ENCODE results near the gene TET2. TPM values are rescaled to one million over a fixed set of nuclear protein-coding genes. Genes with fewer than 3 reads are reported as not detected.

The TET2 gene
- total RNA-seq: 10 to 100 TPM; 17.3 to 19.6 TPM
- long read RNA-seq, partial matches to known transcripts: 6 of 7 reads
- long read RNA-seq, other reads (novel, unspliced or antisense): 1 of 7 reads

DNA sequence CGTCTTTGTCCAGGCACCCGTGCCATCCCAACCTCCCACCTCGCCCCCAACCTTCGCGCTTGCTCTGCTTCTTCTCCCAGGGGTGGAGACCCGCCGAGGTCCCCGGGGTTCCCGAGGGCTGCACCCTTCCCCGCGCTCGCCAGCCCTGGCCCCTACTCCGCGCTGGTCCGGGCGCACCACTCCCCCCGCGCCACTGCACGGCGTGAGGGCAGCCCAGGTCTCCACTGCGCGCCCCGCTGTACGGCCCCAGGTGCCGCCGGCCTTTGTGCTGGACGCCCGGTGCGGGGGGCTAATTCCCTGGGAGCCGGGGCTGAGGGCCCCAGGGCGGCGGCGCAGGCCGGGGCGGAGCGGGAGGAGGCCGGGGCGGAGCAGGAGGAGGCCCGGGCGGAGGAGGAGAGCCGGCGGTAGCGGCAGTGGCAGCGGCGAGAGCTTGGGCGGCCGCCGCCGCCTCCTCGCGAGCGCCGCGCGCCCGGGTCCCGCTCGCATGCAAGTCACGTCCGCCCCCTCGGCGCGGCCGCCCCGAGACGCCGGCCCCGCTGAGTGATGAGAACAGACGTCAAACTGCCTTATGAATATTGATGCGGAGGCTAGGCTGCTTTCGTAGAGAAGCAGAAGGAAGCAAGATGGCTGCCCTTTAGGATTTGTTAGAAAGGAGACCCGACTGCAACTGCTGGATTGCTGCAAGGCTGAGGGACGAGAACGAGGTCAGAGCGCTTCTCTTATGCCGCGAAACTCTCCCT is at the start of gene TET2:
Gene TET2 (plus strand): TSS at position 601 of the 740 bp plus-strand sequence. CDS start 87,067 bp downstream, outside the sequence.
- intact Hi-C loops (cut with DNase I): loop anchor here in 1 of 2 donors (10.0 kb wide), 1 partner anchor 98 kb away; no protein-coding TSS in a partner anchor
- peak; percentile 84 for DNase-seq
- ATAC-seq: peak; percentile 89 to 91

DNA sequence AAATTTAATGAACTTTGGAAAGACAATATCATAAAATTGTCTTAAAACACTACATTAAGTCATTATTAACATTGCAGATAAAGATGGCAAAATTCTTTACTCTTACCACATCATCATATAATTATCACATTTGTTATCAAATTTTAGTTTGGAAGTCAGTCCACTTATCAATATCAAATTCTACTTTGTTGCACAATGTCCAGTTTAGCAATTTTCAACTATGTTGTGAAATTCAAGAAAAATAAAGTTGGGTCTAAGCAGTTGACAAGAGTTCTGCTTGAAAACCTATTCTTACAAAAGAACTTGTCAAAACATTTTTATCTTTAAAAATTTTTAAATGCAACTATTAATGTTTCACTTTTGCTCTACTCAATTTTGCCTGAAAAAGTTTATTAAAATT is 44.7 kb upstream of the TET2 start:
- intact Hi-C loops (cut with DNase I): no loop called here
- ATAC-seq (no peak), DNase-seq (no peak)

DNA sequence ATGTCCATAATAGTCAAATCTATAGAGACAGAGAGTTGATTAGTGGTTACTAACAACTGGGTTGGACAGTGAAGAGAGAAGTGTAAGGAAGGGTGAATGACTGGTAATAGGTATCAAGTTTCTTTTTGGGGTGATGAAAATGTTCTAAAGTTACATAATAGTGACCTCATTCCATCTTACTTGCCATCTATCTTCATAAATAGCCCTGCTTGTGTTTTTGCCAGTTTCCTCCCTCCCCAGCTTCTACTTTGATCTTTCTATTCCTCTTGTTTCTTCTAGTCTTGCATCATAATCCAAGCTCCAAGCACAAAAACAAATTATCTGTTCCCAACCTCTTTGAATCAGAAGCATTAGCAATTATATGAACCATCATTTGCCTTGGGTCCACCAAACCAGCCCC is 40.2 kb upstream of the TET2 start:
- ATAC-seq: peak in 1 of 2 donors; percentile 34
- intact Hi-C loops (cut with DNase I): no loop called here
- no peak for DNase-seq

DNA sequence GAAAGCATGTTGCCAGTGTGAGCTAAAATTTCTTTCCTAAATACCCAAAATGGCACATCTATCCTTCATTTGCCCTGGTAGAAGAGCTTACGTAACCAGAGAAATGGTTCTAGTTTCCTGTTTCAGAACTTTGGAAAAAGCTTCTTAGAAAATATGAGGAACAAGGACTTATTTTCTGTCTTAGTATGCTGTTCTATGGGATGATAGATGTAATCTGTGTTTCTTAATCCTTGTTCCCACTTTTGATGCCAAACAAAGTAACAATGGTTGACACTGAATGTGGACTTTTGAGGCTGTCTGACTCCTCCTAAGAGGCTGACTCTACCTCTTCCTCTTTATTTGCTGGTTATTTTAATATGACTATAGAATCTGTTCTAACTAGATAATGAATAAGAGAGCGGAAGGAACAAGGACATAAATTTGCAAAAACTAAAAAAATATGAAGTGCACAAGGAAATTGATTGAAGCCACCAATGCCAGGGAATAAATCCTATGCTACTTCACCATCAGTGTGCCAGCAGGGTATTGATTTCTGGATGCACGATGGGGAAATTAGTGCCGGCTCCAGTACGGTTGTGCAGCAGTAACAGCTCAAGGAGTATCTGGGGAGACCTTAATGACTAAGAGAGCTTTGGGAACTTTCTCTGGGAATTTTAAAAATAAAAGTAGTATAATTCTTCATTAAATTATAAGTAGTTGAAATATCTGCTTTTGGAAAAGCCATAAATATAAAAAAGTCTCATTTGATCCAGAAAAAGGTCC is 39.4 kb upstream of the TET2 start:
- intact Hi-C loops (cut with DNase I): no loop called here
- DNase-seq (no peak), ATAC-seq (peak in 1 of 2 donors; percentile 70)

DNA sequence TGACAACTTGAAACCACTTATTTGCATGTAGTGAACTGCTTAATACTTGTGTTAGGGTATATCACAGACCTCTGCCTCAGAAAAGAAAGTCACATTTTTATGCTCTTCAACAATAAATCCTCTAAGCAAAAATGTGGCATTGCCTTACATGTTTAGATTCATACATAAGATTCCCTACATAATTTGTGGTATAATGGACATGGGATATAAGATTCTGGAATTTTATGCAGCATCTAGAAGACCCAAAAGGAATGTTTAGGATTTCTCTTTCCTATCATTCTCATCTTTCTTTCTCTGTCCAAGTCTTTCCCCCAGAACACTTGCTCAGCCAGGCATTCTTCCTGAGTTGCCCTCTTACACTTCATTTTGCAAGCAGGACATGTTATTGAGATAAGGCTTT is 37.7 kb upstream of the TET2 start:
- intact Hi-C loops (cut with DNase I): no loop called here
- no peak for DNase-seq
- ATAC-seq: no peak

DNA sequence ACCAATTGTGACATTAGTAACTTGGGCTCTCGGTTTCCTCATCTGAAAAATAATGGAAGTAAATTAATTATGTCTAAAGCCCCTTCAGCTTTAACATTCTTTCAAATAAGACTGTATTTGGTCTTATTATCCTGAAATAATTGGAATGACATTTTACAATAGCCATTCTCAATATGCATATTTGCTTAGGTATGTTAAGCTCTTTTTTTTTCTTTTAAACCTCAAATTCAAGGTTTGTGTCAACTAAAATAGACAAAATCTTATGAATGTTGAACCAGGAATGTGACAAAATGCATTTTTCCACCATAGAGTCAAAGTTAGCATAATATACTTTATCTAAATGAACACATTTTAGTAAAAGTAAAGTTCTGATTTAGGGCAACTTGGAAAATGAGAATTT is 34.4 kb upstream of the TET2 start:
- ATAC-seq (no peak), DNase-seq (no peak)
- intact Hi-C loops (cut with DNase I): no loop called here

DNA sequence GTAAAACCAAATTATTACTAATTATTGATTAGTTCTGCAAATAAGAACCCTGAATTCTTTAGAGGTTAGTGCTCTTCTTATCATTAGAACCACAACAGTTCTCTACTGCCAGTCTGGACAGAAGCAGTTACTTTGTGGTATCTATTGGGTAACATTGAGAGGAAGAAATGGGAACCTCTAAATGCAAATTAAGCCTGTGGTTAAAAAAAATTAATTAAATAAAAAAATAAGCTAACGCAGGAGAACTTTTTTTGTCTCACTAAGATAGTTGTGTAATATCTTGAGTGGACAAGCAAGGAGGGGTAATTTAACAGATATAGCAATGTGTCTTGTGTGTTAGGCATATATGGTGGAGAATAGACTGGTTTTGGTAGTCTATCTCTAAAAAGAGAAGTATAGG is 32.9 kb upstream of the TET2 start:
- ATAC-seq (peak in 1 of 2 donors; percentile 42), DNase-seq (no peak)
- intact Hi-C loops (cut with DNase I): no loop called here

DNA sequence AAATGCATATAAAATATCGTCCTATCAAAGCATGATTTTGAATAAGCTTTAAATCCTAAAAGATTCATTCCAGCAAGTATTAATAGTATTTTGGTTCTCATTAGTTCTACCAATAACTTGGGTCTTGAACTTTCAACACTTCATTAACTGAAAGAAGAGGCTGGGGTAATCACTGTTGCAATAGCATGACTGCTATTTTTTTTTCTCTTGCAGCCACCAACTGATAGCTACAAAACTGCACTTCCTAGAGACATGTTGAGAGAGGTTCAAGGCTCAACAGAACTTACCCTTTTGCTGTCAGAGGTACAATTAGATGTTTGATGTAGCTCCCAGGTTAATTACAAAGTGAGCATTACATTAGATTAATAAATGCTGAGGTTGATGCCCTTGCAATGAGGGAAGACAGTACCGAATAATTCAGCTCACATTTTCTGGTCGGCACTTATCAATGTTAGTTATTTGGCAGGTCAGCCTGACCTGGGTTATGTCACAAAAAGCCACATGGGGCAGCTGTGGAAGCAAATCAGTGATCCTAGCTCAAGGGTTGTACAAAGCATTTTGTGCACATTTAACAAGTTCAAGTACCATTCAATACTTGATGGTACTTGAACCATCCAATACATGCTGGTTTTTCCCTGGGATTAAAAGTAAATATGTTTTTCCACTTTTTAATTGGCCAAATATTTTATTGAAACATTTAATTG is 29.9 kb upstream of the TET2 start:
- ATAC-seq (no peak), DNase-seq (no peak)
- intact Hi-C loops (cut with DNase I): no loop called here

DNA sequence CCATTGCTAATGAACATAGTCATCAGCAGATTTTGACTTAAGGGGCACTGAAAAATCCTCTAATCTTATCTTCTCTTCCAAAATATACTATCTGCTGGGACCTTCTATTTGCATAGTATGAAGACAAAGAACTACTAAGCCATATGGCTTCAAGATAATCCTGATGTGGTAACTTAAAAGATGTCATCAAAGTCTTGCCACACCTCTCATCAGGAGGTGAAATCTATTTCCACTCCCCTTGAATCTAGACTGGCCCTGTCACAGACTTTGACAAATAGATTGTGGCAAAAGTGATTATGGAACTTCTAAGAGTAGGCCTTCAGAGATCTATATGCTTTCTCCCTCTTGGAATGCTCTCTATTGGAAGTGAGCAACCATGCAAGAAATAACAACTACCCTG is 27.3 kb upstream of the TET2 start:
- DNase-seq (no peak), ATAC-seq (no peak)
- intact Hi-C loops (cut with DNase I): no loop called here

DNA sequence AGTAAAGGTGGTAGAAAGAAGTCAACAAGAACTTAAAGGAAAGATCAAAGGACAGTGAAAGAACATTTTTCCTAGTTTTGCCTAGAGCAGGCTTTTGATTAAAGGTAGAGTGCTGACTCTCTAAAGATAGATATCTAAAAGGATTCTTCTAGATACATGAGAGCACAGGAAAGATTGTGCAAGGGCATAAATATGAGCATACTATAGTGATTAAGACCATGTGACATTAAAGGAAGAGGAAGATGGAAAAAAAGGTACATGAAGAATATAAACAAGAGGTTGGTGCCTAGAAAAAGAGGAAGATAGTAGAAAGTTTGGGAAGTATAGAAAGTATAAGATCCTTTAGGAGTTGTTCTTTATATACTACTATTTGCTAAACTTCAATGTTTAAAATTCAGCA is 26.1 kb upstream of the TET2 start:
- DNase-seq: no peak
- intact Hi-C loops (cut with DNase I): no loop called here
- ATAC-seq: no peak

DNA sequence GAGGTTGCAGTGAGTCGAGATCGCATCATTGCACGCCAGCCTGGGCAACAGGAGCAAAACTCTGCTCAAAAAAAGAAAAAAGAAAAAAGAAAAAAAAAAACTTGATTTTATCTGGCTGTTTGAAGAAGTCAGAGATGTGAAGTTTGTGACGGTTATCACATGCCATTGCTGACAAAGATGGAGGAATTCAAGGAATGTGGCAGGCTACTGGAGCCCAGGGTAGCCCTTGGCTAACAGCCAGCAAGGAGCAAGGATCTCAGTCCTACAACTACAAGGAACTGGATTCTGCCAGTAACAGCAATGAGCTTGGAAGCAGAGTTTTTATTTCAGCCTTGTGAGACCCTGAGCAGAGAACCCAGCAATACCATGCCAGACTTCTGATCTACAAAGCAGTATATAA is 24.3 kb upstream of the TET2 start:
- intact Hi-C loops (cut with DNase I): no loop called here

DNA sequence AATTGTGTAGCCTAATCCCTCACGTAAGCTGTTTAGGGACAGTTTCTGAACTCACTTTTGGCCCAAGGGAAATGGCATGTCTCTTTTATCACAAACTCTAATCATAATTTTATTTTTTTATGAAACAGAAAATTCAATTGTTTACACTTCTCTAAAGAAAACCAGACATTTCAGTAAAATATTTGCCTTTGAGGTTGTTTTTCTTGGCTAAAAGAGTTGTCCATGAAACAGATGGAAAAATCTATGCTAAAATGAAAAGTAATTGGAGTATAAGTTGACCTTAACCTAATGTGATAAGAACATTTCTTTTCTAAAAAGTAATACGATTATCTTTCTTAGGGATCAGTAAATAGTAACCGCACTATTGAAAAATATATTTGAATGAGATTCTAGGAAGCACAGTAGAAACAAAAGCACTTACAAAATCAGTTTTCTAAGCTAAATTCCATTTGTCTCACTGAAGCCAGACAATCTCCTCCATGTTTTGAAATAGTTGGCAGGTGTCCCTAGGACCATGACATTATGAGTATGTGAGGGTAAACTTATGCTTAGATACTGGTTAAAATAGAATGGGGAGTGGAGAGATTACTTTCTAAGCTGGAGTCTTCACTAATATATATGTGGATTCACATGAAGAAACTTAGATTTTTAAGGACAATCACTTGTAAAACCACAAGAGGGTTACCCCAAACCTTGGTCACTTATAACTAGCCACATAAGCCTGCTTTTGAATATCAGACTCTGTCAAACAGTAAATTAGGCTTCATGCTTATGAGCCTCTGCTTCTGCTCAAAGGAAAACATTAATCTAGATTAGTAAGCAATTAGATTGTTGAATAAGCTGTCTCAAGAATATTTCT is 20.1 kb upstream of the TET2 start:
- ATAC-seq (no peak), DNase-seq (no peak)
- intact Hi-C loops (cut with DNase I): no loop called here

More for the DNA sequence above, 24.3 kb upstream of the TET2 start:
- no peak for ATAC-seq
- no peak for DNase-seq

DNA sequence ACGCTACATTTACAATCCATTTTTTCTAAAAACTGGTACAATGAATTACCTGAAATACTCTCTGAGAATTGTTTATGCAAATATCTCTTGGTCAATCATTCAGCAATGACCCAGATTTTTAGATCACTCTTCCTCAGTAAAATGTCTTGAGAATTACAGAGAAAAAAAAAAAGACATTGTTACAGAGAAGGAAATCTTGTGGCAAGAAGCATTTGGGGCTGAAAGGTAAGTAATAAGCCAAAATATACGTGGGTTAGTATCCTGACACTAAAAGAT is 19.6 kb upstream of the TET2 start:
- intact Hi-C loops (cut with DNase I): no loop called here
- ATAC-seq: no peak
- DNase-seq: no peak

DNA sequence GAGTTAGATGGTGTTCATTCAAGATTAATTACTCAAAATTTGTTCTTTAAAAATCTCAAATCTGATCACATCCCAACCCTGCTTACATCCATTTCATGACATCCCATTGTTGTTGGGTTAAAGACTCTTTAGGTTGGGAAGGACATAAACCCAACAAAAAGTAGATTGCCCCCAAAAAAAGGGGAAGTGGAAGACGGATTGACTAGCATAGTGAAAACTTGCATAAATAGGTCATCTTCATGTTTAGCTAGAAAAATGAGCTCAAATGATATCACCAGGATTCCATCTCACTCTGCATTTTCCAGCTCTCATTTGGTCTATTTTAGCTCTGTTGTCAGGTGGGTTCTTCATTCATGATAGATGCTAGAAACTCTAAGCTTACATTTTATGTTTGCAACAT is 18.5 kb upstream of the TET2 start:
- no peak for DNase-seq
- ATAC-seq: no peak
- intact Hi-C loops (cut with DNase I): no loop called here

DNA sequence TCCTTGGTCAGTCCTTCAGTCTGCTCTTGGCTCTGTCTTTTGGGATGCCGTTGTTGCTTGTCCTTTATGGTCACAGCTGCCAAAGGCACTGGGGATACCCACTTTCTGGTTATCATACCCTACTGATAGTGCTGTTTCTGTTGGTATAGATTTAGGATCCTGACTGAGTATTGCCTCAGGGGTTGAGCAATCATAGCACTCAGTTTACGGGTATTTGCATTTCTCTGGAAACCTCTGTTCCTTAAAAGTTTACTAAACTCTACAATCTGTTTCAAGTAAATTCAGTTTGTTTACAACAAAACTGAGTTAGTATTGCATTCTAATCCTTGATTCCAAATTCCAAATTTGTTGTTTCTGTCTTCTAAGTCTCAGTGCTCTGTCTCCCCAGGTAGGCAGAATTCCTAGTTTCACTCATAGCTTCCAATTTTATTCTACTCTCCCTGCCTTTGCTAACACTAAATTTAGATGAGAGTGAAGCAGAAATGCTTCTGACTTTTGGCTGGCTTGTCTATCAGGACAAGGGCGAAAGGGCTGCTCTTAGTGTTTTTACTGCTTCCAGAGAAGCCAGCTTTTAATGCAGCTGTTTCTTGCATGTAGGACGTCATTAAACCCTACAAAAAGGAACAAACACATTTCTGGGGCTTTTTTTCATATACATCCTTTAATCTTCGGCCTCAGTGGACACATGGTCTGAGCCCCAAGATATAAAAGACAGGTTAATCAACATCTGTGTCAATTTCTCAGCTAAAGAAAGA is 17.2 kb upstream of the TET2 start:
- ATAC-seq (no peak), DNase-seq (no peak)
- intact Hi-C loops (cut with DNase I): no loop called here

DNA sequence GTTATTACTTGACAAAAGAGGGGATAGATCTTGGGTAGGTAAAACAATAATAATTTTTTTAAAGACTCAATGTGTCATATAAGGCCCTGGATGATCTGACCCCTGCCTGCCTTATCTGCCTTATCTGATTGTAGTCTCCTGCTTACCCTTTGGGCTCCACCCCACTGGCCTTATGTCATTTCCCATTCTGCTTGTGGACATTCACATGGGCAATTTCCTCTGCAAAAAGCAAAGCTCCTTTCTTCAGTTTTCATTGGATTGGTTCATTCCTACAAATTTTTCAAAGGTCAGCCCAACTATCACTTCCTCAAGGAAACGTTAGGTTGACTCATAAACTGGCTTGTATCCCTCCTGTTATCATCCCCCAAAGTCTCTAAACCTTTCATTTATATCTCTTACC is 15.7 kb upstream of the TET2 start:
- ATAC-seq (no peak), DNase-seq (no peak)
- intact Hi-C loops (cut with DNase I): no loop called here

DNA sequence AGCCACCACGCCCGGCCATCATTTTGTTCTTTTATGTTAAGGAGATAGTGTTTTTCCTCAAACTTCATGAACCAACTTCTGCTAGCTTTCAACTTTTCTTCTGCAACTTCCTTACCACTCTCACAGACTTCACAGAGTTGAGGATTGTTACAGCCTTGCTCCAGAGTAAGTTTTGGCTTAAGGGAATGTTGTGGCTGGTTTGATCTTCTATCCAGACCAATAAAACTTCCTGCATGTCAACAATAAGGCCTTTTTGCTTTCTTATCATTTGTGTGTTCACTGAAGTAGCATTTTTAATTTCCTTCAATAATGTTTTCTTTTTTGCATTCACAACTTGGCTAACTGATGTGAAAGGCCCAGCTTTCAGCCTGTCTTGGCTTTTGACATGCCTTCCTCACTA is 12.7 kb upstream of the TET2 start:
- no peak for ATAC-seq
- no peak for DNase-seq
- intact Hi-C loops (cut with DNase I): no loop called here

DNA sequence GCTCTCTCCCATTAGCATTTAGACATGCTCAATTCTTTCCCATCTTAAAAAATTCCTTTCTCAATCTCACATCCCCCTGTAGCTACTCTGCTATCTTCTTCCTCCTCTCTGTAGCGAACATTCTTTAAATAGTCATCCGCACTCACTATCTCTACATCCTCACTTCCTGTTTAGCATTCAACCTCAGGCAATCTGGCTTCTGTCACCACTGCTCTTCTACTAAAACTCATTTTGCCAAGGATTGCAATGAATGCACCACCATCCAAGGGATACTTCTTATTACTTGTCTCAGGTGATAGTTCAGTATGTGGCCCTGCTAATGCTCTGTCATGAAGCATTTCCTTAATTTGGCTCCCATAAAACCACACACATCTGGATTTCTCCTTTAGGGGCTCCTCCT is 10.9 kb upstream of the TET2 start:
- intact Hi-C loops (cut with DNase I): no loop called here
- ATAC-seq (peak in 1 of 2 donors; percentile 24), DNase-seq (no peak)
